ENCODE results near the gene SYNPO2L. TPM values are rescaled to one million over a fixed set of nuclear protein-coding genes. Genes with fewer than 3 reads are reported as not detected.

Gene SYNPO2L
- total and polyA plus RNA-seq, 10 donors: 0.02 to 0.23 (median 0.06) TPM; not detected in 5

- peaks cover 0 to 27% (median 18%) of the 10 kb centered on the region in 6 donors for H3K4me1 ChIP-seq
- H3K27me3 ChIP-seq (replicated peaks in 1 of 7): peaks cover 0 to 18% (median 0%) of the 10 kb centered on the region in 7 donors
- no peak overlapping the region for H3K4me3 ChIP-seq
- DNase-seq: no peak
- no peak for TF ChIP-seq POLR2A (IDR thresholded peaks at IDR 0.05)
- TF ChIP-seq CTCF (IDR thresholded peaks at IDR 0.05 in 8 of 11, conservative IDR thresholded peaks at IDR 0.05 in 3 of 11): no peak
- no peak for TF ChIP-seq POLR2AphosphoS5 (IDR thresholded peaks at IDR 0.05)
- H3K36me3 ChIP-seq: no peaks in the 10 kb centered on the region
- 55 to 81% (median 67%) methylated on average over 2 of the region's 2 CpGs for WGBS, 5 donors
- H3K27ac ChIP-seq: no peak overlapping the region
- intact Hi-C loops (cut with DNase I; ENCODE audit: low total_unique reads): loop anchor here (10.0 kb wide), 1 partner anchor 379 kb away; no protein-coding TSS in a partner anchor
- no peaks in the 10 kb centered on the region for H3K9me3 ChIP-seq
These were observed 12.5 kb downstream of the SYNPO2L start for GRCh38 chr10:73643362-73643761.

- DNase-seq: no peak
- intact Hi-C loops (cut with DNase I; ENCODE audit: low total_unique reads): loop anchor here (10.0 kb wide), 1 partner anchor 377 kb away; no protein-coding TSS in a partner anchor
- WGBS, 5 donors: 57 to 79% (median 74%) methylated on average over 9 of the region's 9 CpGs
- H3K36me3 ChIP-seq: no peaks in the 10 kb centered on the region
- TF ChIP-seq POLR2AphosphoS5 (IDR thresholded peaks at IDR 0.05): no peak
- TF ChIP-seq POLR2A (IDR thresholded peaks at IDR 0.05): no peak
- TF ChIP-seq CTCF (IDR thresholded peaks at IDR 0.05 in 8 of 11, conservative IDR thresholded peaks at IDR 0.05 in 3 of 11): no peak
- no peaks in the 10 kb centered on the region for H3K27me3 ChIP-seq (replicated peaks in 1 of 7)
- H3K27ac ChIP-seq: peak within 1 kb of the TSS in 2 of 8 donors; percentile 11 to 30
- no peak within 1 kb of the TSS for H3K4me3 ChIP-seq
- no peaks in the 10 kb centered on the region for H3K9me3 ChIP-seq
- peaks cover 0 to 11% (median 8%) of the 10 kb centered on the region in 6 donors for H3K4me1 ChIP-seq
These were observed 14.3 kb downstream of the SYNPO2L start, which contains the start of gene MYOZ1 for GRCh38 chr10:73641328-73642060. MYOZ1 (minus strand) TSS chr10:73641474; CDS start chr10:73640017, 1,457 bp downstream.

- H3K27ac ChIP-seq: no peak overlapping the region
- DNase-seq: no peak
- H3K4me3 ChIP-seq: no peak overlapping the region
- H3K36me3 ChIP-seq: no peaks in the 10 kb centered on the region
- TF ChIP-seq CTCF (IDR thresholded peaks at IDR 0.05 in 8 of 11, conservative IDR thresholded peaks at IDR 0.05 in 3 of 11): no peak
- no peak for TF ChIP-seq POLR2A (IDR thresholded peaks at IDR 0.05)
- TF ChIP-seq POLR2AphosphoS5 (IDR thresholded peaks at IDR 0.05): no peak
- no peaks in the 10 kb centered on the region for H3K9me3 ChIP-seq
- H3K27me3 ChIP-seq (replicated peaks in 1 of 7): no peaks in the 10 kb centered on the region
- intact Hi-C loops (cut with DNase I; ENCODE audit: low total_unique reads): no loop called here
- 77 to 93% (median 87%) methylated on average over 3 of the region's 3 CpGs for WGBS, 5 donors
- peaks cover 0 to 10% (median 8%) of the 10 kb centered on the region in 6 donors for H3K4me1 ChIP-seq
These were observed 16.5 kb downstream of the SYNPO2L start for GRCh38 chr10:73639286-73639685.

GRCh38 chr10:73635781-73636180 lies 20.0 kb downstream of the SYNPO2L start:
- Histone ChIP-seq H3K4me3 (no peak overlapping the region), H3K27me3 (replicated peaks in 1 of 7) (no peaks in the 10 kb centered on the region), H3K9me3 (no peaks in the 10 kb centered on the region), H3K4me1 (no peaks in the 10 kb centered on the region), H3K36me3 (no peaks in the 10 kb centered on the region), H3K27ac (no peak overlapping the region)
- intact Hi-C loops (cut with DNase I; ENCODE audit: low total_unique reads): no loop called here
- TF ChIP-seq POLR2AphosphoS5 (IDR thresholded peaks at IDR 0.05) (no peak), CTCF (IDR thresholded peaks at IDR 0.05 in 8 of 11, conservative IDR thresholded peaks at IDR 0.05 in 3 of 11) (no peak), POLR2A (IDR thresholded peaks at IDR 0.05) (no peak)
- DNase-seq: no peak
- WGBS, 5 donors: 30 to 50% (median 35%) methylated on average over 1 of the region's 1 CpG
